Measurements from ENCODE around the gene OR5A2.
"Not testable (repeated sequence)": the region's sequence is repeated elsewhere in the genome, so short reads cannot be mapped to it uniquely, and the experiment has no call there.

Gene OR5A2, protein sequence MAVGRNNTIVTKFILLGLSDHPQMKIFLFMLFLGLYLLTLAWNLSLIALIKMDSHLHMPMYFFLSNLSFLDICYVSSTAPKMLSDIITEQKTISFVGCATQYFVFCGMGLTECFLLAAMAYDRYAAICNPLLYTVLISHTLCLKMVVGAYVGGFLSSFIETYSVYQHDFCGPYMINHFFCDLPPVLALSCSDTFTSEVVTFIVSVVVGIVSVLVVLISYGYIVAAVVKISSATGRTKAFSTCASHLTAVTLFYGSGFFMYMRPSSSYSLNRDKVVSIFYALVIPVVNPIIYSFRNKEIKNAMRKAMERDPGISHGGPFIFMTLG

DNA sequence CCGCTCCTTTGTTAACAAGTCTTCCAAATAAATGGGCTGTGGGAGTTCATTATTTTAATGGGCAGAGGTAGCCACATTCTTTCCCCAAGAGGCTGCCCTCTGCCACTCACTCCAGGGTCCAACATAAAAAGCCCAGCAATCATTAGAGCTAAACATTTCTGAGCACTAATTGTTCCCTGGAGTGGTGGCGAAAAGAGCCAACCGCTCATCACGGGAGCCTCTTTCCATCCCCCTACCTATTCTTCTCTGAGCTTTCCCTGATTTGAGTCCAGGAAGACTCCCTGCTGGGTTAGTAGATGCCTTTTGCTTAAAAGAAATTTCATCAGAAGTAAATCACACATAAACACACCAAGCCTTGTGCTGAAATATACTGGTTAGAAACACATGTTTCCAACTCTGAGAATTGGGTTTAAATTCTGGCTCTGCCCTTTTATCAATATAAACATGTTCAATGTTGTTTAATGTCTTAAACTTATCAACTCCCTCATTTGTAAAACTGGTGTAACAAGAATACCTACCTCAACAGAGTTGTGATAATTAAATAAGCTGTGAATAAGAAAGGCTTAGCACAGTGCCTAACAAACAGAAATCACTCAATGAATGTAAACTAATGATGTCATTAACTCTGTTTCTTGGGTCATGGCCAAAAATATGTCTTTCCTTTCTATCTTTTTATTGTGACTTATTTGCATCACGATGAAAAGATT, at the start of gene OR5A2:
Gene OR5A2, minus strand, starts transcription at position 53 of the 707 bp plus-strand sequence. CDS start 3,460 bp downstream, outside the sequence.
- DNase-seq (ENCODE audit: low read depth), result no peak

DNA sequence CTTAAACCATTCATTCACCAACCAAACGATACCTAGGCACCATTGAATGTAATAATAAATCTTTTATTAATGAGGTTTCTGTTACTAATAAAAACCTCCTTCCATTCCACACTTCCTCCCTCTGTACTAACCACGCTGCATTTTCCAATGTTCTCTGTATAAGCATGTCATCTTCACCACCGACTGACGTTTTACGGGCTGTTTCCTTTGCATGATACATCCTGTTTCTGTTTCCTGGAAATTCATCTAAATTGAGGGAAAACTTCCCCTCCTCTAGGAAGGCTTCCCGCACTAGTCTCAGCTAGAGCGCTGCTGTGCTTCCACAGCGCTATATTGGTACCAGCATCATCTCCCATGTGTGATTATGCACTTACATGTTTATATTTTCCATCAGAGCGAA, 49.0 kb upstream of the OR5A2 start:
- DNase-seq (ENCODE audit: low read depth), result no peak

DNA sequence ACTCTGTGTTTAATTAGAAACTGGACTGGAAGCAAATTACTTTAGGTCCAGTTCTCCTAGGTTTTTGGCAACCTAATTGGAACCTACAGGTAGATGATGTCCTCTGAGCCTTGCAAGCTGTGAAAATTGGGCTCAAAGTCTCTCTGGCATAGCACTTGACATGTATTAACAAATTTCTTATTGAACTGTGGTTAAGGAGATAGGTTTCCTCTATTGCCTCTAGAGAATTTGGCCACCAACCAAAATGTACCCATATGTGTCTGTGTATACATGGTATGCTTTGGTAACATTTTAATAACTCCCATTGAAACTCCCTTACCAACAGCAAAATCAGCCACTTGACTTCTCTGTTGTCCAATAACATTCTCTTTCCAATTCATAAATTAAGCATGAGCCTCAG, 46.8 kb upstream of the OR5A2 start, which contains the start of gene OR4D10:
Gene OR4D10, plus strand, starts transcription at position 301 of the 400 bp plus-strand sequence. CDS start 4,115 bp downstream, outside the sequence.
- no peak for DNase-seq (ENCODE audit: low read depth)

DNA sequence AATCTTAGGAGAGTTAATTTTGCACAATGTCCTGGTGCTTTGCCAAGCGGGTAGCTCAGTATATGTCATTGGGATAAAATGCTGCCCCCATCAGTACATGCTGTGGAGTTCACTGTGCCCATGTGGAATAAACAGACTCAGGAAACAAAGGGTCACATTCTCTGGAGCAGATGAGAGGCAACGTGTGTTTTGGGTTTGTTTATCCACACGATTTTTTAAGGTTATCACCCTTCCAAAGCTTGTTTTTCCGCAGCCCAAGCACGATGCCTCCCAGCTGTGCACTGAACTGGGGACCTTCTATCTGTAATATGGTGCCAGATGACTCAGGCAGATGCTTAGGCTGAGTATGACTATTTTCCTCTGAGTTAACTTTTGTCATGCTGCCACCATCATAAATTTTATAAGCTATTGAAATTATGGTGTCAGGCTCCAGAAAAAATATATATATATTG, 37.0 kb upstream of the OR5A2 start:
- no peak for DNase-seq (ENCODE audit: low read depth)

DNA sequence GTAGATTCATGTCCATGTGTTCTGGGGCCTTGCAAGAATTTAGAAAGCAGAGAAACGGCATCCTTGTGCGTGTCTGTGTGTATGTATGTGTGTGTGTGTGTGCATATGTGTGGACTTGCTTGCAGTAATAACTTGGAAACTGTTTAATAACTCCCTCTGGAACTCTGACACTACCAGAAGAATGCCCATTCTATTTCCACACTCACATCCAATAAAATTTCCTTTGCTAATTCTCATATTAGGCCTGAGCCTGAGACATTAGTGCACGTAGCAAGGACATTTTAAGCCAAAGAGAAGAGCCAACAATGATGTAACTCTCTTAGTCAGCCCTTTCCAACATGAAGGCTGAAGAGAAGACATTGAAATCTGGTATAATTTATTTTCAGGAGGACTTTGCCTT, 33.7 kb upstream of the OR5A2 start:
- DNase-seq (ENCODE audit: low read depth), result no peak

DNA sequence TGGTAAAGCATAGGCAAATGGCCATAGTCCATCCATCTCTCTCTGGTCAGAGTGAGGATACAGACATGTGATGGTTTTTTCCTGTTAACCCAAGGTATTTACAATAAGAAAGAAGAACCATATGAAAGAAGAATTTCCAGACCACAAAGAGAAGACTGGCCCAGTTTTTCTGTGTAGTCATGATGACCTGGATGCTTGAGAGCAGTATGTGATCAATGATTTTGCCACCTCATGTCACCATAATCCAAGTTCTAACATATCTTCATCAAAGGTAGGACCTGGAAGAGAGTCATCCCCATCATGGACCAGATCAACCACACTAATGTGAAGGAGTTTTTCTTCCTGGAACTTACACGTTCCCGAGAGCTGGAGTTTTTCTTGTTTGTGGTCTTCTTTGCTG, 30.4 kb upstream of the OR5A2 start, which contains the start of gene OR4D6:
Gene OR4D6, plus strand, starts transcription at position 301 of the 400 bp plus-strand sequence. Its CDS starts 0 bp downstream, at position 301.
- no peak for DNase-seq (ENCODE audit: low read depth)

DNA sequence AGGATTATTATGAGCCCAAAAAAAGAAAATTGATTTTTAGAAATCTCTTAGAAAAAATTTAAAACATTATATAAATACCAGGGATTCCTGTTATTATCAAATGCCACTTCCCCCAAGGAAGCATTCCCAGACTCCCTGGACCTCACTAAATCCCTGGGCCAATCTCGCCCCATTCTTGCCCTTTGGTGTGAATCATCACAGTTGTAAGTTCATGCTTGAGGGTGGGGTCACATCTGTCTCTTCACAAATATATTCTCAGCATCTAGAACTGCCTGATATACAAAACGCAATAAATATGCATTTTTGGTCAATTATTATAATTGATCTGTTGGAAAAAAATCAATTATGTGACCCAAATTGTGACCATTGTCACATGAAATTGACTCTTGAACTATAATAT, 22.3 kb upstream of the OR5A2 start:
- DNase-seq (ENCODE audit: low read depth), result no peak

DNA sequence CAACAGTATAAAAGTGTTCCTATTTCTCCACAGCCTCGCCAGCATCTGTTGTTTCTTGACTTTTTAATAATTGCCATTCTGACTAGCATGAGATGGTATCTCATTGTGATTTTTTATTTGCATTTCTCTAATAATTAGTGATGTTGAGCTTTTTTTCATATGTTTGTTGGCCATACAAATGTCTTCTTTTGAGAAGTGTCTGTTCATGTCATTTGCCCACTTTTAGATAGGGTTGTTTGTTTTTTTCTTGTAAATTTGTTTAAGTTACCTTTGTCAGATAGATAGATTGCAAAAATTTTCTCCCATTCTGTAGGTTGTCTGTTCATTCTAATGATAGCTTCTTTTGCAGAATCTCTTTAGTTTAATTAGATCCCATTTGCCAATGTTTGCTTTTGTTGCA, 19.4 kb upstream of the OR5A2 start:
- not testable (repeated sequence) for DNase-seq (ENCODE audit: low read depth)

DNA sequence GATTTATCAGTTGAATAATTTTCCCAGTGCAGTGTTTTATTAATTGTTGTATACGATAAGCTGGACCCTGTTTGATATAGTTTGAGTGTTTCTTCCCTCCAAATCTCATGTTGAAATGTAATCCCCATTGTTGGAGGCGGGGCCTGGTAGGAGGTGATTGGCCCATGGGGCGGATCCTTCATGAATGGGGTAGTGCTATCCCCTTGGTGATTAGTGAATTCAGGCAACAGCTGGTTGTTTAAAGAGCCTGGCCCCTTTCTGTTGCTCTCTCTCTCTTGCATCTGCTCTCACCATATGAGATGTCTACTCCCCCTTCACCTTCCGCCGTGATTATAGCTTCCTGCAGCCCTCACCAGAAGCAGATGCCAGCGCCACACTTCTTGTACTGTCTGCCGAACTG, 11.6 kb upstream of the OR5A2 start:
- DNase-seq (ENCODE audit: low read depth), result no peak

DNA sequence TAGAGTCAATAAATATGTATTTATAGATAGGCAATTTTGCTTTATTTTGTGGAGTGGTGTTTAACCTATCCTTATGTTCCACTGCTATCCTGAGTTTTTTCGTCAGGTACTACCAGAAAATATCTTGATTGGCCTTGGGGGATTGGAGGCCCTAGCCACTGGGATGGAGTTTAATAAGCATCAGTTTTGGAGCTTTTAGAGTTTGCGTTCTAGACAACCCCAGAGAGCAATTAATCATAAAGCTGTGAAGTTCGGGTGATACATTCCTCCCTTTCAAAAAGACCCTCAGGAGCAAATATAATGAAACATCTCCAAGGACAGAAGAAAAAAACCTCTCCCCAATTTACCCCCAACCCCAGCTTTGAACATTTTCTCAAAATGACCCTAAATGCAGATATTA, 10.0 kb upstream of the OR5A2 start, which contains the start of gene OR5A1:
Gene OR5A1, plus strand, starts transcription at position 301 of the 400 bp plus-strand sequence. CDS start 6,700 bp downstream, outside the sequence.
- DNase-seq (ENCODE audit: low read depth), result no peak

DNA sequence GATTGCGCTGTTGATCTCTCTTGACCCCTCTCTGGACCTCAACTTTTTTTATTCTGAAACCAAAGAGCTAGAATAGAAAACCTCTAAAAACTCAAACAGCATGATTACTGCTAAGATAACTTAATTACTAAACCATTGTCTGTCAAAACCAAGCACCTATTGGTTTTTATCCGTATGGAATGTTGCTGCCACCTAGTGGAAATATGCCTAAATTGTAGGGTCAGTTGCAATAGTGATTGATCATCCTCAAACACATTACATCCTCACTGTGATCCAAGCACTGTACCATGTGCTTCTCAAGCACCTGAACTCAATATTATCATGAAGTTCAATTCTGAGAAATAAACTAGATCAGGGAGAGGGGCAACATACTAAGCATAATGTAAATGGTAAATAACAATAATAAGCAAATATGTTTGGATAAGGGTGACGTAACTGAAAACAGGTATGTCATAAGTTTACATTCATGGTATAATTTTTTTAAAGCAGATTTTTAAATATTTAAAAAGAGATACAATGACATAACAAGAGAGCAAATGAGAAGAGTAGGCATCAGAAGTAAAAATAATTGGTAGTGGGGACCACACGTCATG, 3.8 kb upstream of the OR5A2 start:
- peak; percentile 34 for DNase-seq (ENCODE audit: low read depth)

DNA sequence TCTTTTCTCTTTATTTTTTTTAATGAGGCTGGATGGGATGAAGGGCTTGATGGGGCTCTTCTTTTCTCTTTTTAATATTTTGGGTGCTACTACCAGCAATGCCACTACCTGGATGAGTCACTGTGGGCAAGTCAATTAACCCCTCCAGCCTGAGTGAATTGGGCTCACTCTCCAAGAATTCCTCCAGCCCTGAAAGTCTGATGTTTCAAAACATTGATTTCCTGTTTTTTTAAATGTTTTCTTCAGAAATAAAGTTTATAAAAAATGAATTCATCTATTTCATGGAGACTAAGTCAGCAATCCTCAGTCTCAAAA, 812 bp upstream of the OR5A2 start:
- DNase-seq (ENCODE audit: low read depth), result no peak

DNA sequence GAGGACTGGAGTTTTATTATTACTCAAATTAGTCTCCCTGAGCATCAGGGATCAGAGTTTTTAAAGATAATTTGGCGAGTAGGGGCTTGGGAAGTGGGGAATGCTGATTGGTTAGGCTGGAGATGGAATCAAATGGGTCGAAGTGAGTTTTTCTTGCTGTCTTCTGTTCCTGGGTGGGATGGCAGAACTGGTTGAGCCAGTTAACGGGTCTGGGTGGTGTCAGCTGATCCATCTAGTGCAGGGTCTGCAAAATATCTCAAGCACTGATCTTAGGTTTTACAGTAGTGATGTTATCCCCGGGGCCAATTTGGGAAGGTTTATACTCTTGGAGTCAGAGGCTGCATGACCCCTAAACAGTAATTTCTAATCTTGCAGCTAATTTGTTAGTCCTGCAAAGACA, 1.1 kb downstream of the OR5A2 start:
- no peak for DNase-seq (ENCODE audit: low read depth)

DNA sequence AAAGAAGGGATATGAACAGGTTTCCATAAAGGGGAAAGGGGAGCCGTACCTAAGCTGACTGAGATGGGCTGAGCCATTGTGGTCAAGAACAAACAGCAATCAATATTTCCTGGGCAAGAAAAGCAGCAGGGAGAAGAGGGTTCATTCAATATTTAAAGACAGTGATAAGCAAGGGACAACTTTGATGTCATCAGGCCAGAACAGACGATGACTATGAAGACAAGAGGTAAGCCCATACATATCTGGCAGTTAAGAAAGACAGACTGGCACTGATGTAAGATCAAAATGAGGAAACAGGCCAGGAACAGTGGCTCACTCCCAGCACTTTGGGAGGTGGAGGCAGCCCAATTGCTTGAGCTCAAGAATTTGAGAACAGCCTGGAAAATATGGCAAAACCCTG, 2.4 kb downstream of the OR5A2 start:
- no peak for DNase-seq (ENCODE audit: low read depth)

DNA sequence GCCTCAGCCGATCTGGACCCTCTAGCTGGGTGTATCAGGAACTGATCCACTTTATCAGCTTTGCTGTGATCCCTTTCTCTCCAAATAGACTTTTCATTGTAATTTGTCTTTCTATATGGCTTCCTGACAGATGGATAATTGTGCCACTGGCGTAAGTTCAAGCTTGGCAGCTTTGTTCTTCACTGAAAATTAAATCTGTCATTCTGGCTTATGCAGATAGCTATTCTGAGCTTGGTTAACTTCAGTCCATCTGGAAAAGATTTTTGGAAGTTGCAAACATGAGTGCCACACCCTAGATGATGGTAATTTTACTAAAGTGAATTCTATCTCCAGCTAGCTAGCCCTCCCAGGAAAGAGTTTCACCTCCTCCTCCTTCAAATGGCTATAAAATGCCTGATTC, 8.1 kb downstream of the OR5A2 start:
- no peak for DNase-seq (ENCODE audit: low read depth)

DNA sequence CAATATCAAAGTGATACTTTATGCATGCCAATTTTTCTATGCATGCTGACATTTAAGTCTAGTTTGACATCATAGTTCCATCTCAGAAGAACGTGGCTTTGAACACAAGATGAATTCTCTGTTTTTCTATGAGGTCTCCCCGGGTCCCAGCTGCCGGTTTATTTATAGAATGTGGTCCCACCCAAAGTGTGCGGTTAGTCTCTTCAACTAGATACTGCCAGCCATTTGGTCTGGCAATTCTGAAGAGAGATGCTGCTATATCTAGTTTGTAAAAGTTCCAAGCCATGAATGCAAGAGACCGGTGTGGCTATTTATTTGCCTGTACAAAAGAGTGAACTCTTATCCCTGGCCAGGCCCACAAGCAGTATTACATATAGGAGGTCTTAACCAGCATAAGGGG, 9.2 kb downstream of the OR5A2 start:
- DNase-seq (ENCODE audit: low read depth), result no peak

DNA sequence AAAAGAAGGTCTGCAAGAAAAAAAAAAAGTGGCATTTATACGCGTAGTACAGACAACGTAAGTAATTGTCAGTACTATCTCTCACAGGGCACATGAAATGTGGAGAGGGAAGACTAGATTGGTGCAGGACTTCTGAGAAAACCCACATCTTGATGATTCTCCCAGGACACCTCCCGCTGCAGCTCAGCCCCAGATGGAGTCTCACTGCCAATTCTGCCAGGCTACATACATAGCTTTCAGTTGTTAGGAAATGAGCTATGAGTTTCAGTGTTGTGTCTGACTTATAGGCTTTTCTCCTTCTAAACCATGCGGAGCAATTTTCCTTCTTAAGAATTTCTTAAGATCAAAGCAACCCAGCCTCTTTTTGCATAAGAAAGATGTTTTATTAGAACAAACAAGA, 9.6 kb downstream of the OR5A2 start:
- no peak for DNase-seq (ENCODE audit: low read depth)

DNA sequence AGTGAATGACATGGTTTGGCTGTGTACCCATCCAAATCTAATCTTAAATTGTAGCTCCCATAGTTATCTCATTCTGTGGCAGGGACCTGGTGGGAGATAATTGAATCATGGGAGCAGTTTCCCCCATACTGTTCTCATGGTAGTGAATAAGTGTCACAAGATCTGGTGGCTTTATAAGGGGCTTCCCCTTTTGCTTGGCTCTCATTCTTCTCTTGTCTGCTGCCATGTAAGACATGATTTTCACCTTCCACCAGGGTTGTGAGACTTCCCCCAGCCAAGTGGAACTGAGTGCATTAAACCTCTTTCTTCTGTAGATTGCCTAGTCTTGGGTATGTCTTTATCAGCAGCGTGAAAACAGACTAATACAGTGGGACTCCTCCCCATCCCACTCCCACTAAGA, 11.1 kb downstream of the OR5A2 start:
- no peak for DNase-seq (ENCODE audit: low read depth)

DNA sequence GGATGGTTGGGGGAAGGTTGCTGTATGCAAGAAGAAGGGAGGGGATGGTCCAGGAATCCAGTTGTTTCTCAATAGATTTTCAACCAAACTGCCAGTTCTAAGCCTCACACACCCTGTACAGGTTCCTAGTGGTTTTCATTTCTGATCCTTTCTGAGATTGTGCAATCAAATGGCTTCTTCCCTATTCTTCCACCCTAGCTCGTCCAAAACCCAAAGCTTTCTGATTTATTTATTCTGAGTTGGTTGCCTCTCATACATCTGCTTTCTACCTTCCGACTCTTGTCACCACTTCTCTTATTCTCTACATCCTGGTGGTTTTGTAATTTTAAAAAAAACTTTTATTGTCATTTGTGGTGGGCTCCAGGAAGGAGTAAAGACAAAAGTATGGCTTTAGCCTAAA, 12.6 kb downstream of the OR5A2 start:
- no peak for DNase-seq (ENCODE audit: low read depth)

DNA sequence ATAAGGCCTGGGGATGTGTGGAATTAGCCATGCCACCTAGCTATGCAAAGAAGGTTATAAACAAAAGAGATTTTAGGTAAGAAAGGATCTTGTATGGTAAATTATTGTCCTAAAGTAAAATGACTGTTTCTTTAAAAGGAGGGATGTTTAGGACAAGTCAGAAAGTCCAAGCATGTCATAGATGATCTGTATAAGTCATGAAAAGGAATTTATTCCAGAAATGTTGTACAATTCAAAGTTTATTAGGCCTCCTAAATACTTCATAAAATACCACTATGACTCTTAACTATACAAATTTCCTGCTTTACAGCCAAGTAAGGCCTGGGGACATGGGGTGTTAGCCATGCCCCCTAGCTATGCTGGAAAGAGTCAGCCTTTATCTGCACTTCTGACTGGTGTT, 22.7 kb downstream of the OR5A2 start:
- DNase-seq (ENCODE audit: low read depth), result no peak

DNA sequence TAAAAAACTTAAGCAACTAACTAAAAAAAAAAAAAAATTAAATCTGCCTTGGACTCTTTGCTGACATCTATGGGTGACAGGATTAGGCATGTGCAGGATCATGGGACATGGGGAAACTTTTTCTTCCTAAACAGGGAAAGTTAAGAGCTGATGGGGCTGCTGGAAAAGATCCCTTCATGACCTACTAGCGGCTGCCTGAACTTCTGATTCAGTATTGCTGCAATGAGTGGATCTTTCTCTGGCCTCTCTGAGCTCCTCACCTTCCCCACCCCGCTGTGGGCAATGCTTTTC, 25.0 kb downstream of the OR5A2 start:
- no peak for DNase-seq (ENCODE audit: low read depth)

DNA sequence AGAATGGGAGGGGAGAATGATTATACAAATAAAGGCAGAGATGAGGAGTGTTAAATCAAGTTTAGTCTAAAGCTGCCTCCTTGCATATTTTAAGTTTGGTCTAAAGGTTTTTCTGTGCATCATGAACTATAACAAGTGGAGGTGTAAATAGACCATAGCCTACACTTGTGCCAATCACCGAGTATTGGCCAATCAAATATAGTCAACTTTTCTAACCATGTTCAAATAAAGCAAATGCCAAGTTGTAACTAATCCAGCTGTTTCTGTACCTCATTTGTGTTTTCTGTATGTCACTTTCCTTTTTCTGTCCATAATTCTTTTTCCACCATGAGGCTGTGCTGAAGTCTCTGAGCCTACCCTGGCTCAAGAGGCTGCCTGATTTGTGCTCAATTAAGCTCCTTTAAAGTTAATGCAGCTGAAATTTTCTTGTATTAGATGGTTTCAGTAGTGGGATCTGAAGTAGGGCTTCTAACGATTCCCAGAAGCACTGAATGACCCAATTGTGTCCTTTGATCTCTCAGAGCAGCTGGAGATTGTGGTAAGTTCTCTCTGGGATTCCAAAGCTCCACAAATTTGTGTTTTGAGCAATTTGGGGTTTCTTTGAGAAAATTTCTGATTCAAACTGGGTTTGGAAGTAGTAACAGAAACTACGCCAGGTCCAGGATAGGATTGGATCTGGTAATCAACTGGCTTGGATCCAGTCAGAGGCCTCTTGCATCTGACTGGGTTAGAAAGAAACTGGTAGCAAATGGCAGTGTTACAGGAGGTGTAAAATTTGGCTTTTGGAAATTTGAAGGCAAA, 25.6 kb downstream of the OR5A2 start:
- DNase-seq (ENCODE audit: low read depth), result no peak
